Caco-2 (cell line): ENCODE data around the gene CDKL4. TPM values are rescaled to one million over a fixed set of nuclear protein-coding genes. Genes with fewer than 3 reads are reported as not detected.
"Not testable (repeated sequence)": the region's sequence is repeated elsewhere in the genome, so short reads cannot be mapped to it uniquely, and the experiment has no call there.

Experiments
- BruUV-seq: library from RNA; stranded (reverse); fragments of 400-500 nt; replicated peaks from 2 replicates; lab custom pipeline; 2021; lab: Mats Ljungman, UMichigan
- CTCF ChIA-PET: fragments of 300-600 bp; sonication (Branson Sonifier 250); formaldehyde crosslinking; loops from one replicate; lab custom pipeline; 2022; ENCODE audit warnings: antibody characterized with exemption; lab: Charles Lee
- POLR2A ChIA-PET: fragments of 300-600 bp; sonication (Branson Sonifier 250); formaldehyde crosslinking; loops from one replicate; lab custom pipeline; 2022; ENCODE audit warnings: antibody characterized with exemption; lab: Charles Lee
- DNase-seq, 2 experiments: peaks; one replicate each; pipeline versions ENCODE4 v3.0.0 to v3.0.0-alpha.2; 2020 to 2022
- H3K27me3 ChIP-seq: replicated peaks from 2 replicates; pipeline ENCODE4 v1.6.0; 2011; ENCODE audit warnings: low read length; ENCODE audit not compliant: control insufficient read depth, insufficient read depth
- H3K36me3 ChIP-seq: 2 replicates; pipeline ENCODE4 v1.5.1; 2011; ENCODE audit warnings: low read length; ENCODE audit not compliant: control insufficient read depth, insufficient read depth
- H3K4me1 ChIP-seq: fragments of 250-450 bp; sonication (Bioruptor Pico); 2 replicates; pipeline ENCODE4 v1.5.1; 2020; ENCODE audit warnings: mild to moderate bottlenecking
- H3K4me3 ChIP-seq: 2 replicates; pipeline ENCODE4 v1.5.1; 2011; ENCODE audit warnings: low read depth, mild to moderate bottlenecking, control low read depth, low read length
- H3K9me3 ChIP-seq: fragments of 250-450 bp; sonication (Bioruptor Pico); 2 replicates; pipeline ENCODE4 v1.5.1; 2020; ENCODE audit warnings: mild to moderate bottlenecking, moderate library complexity
- H3K27ac Mint-ChIP-seq: one replicate; pipeline ENCODE4 v1.8.0; 2022; ENCODE audit warnings: mixed read lengths; ENCODE audit not compliant: unreplicated experiment
- H3K27me3 Mint-ChIP-seq: one replicate; pipeline ENCODE4 v1.8.0; 2022; ENCODE audit warnings: mixed read lengths; ENCODE audit not compliant: insufficient read depth, unreplicated experiment
- H3K36me3 Mint-ChIP-seq: one replicate; pipeline ENCODE4 v1.8.0; 2022; ENCODE audit warnings: mild to moderate bottlenecking, mixed read lengths; ENCODE audit not compliant: insufficient read depth, unreplicated experiment
- H3K4me1 Mint-ChIP-seq: one replicate; pipeline ENCODE4 v1.8.0; 2022; ENCODE audit warnings: low read depth, mixed read lengths; ENCODE audit not compliant: unreplicated experiment
- H3K4me3 Mint-ChIP-seq: one replicate; pipeline ENCODE4 v1.8.0; 2022; ENCODE audit warnings: mild to moderate bottlenecking, moderate library complexity, mixed read lengths; ENCODE audit not compliant: unreplicated experiment
- H3K9me3 Mint-ChIP-seq: one replicate; pipeline ENCODE4 v1.8.0; 2022; ENCODE audit warnings: mixed read lengths; ENCODE audit not compliant: unreplicated experiment
- intact Hi-C: fragments of 100-400 bp; cut with micrococcal nuclease; formaldehyde crosslinking; loops from one replicate; pipeline ENCODE4 v1.10.0; 2022; ENCODE audit not compliant: unreplicated experiment
- total RNA-seq: library from RNA; stranded (reverse); gene quantifications from 2 replicates; pipeline ENCODE4 v1.2.3, GENCODE V29; 2022
- TF ChIP-seq, protein P1 (sequence below), 2 experiments: fragments of 200-600 bp in 1 of 2; IDR thresholded peaks; 1 replicate in 1 of 2; 2 replicates in 1 of 2; pipeline versions ENCODE4 v1.5.1 to v1.8.0; 2011 to 2022; ENCODE audit warnings: antibody characterized with exemption in 1 of 2, control low read depth in 1 of 2, inconsistent platforms in 1 of 2, low read depth in 1 of 2, low read length in 1 of 2, mild to moderate bottlenecking in 1 of 2, moderate library complexity in 1 of 2; ENCODE audit not compliant: insufficient read depth in 1 of 2, severe bottlenecking in 1 of 2, unreplicated experiment in 1 of 2

CDKL4 gene
- total RNA-seq, 1 experiment from 2014 or later = 1.4 TPM

DNA sequence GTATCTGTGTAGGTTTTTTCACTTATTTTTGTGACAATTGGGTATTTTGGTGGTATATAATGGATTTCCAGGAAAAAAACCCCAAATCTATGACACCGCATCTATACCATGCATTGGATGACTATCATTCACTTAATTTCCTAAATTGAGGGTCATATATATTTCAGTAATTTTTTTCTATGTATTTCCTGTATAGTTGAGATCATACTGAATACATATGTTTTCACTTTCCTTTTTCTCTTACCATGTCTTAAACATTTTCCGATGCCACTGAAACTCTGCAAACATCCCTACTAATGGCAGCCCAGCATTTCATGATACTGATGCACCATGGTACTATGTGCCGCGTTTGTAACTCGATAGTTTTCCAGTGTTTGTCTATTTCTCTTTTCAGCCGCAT lies 40.4 kb downstream of the CDKL4 start:
- Mint-ChIP-seq H3K4me3 (no peak overlapping the region), H3K4me1 (no peaks in the 10 kb centered on the region), H3K36me3 (no peaks in the 10 kb centered on the region), H3K27me3 (no peaks in the 10 kb centered on the region), H3K9me3 (peaks cover 11% of the 10 kb centered on the region), H3K27ac (no peak overlapping the region)
- Histone ChIP-seq H3K9me3 (no peaks in the 10 kb centered on the region), H3K27me3 (no peaks in the 10 kb centered on the region), H3K4me1 (no peaks in the 10 kb centered on the region), H3K4me3 (no peak overlapping the region), H3K36me3 (no peaks in the 10 kb centered on the region)
- TF ChIP-seq, protein P1, sequence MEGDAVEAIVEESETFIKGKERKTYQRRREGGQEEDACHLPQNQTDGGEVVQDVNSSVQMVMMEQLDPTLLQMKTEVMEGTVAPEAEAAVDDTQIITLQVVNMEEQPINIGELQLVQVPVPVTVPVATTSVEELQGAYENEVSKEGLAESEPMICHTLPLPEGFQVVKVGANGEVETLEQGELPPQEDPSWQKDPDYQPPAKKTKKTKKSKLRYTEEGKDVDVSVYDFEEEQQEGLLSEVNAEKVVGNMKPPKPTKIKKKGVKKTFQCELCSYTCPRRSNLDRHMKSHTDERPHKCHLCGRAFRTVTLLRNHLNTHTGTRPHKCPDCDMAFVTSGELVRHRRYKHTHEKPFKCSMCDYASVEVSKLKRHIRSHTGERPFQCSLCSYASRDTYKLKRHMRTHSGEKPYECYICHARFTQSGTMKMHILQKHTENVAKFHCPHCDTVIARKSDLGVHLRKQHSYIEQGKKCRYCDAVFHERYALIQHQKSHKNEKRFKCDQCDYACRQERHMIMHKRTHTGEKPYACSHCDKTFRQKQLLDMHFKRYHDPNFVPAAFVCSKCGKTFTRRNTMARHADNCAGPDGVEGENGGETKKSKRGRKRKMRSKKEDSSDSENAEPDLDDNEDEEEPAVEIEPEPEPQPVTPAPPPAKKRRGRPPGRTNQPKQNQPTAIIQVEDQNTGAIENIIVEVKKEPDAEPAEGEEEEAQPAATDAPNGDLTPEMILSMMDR (IDR thresholded peaks at IDR 0.05; ENCODE audit: insufficient read depth in 1 of 2, low read depth in 1 of 2, low read length in 1 of 2, severe bottlenecking in 1 of 2, unreplicated experiment in 1 of 2) = no peak
- POLR2A ChIA-PET = no interaction called here
- CTCF ChIA-PET = interaction anchor here (0.5 kb wide), 1 partner anchor 201 kb away, joined by 4 read pairs; no protein-coding TSS in a partner anchor
- BruUV-seq = no TSS peak
- no peak for DNase-seq
- intact Hi-C loops = no loop called here

DNA sequence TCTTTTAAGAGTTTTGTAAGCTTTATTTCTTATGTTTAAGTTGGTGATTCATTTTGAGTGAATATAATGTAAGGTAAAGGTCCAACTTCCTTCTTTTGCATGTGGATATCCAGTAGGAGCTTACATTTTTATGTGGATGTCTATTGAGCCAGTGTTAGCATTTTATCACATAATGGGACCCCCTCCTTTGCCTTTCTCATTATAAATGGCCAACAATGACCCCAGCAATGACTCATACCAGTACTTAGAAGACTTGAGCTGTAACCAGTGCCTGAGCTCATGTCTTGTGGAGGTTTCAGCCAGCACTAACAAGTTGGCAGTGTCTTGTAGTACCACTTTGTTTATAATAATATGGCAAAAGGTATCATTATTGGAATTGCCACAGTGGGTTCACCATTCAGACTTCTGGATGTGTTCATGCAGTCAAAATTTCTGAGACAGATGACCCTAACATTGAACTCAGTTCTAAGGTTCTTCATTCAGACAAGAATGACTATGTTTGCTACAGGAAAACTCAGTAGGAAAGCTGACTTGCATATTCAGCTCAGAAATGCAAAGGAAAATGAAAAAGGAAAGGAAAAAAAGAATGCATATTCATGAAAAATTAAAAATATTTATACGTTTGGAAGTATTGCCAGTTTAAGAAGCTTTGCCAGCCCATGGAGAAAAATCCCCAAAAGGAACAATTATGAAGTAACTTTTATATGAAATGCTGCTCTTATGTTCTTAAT lies 41.0 kb downstream of the CDKL4 start:
- Histone ChIP-seq H3K4me1 (no peaks in the 10 kb centered on the region), H3K4me3 (no peak overlapping the region), H3K36me3 (no peaks in the 10 kb centered on the region), H3K9me3 (no peaks in the 10 kb centered on the region), H3K27me3 (no peaks in the 10 kb centered on the region)
- no TSS peak for BruUV-seq
- H3K36me3 Mint-ChIP-seq = no peaks in the 10 kb centered on the region
- no peak overlapping the region for H3K27ac Mint-ChIP-seq
- H3K27me3 Mint-ChIP-seq = no peaks in the 10 kb centered on the region
- H3K9me3 Mint-ChIP-seq = peaks cover 16% of the 10 kb centered on the region
- intact Hi-C loops = no loop called here
- DNase-seq = no peak
- ChIA-PET CTCF (no interaction called here), POLR2A (no interaction called here)
- TF ChIP-seq, protein P1 (IDR thresholded peaks at IDR 0.05; ENCODE audit: insufficient read depth in 1 of 2, low read depth in 1 of 2, low read length in 1 of 2, severe bottlenecking in 1 of 2, unreplicated experiment in 1 of 2) = no peak
- H3K4me1 Mint-ChIP-seq = no peaks in the 10 kb centered on the region
- no peak overlapping the region for H3K4me3 Mint-ChIP-seq

DNA sequence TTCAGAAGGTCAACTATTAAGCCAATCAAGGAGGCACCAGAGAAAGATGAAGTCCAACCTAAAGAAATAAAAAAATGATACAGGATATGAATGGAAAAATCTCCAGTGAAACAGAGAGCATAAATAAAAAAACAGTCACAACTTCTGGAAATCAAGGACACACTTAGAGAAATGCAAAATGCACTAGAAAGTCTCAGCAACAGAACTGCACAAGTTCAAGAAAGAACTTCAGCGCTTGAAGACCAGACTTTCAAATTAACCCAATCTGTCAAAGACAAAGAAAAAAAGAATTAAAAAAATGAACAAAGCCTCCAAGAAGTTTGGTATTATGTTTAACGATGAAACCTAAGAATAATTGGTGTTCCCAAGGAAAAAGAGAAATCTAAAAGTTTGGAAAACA lies 46.8 kb downstream of the CDKL4 start:
- peaks cover 16% of the 10 kb centered on the region for H3K9me3 Mint-ChIP-seq
- DNase-seq, H3K4me3 Mint-ChIP-seq, H3K27me3 Mint-ChIP-seq, H3K4me1 ChIP-seq, CTCF ChIA-PET, POLR2A ChIA-PET, H3K27me3 ChIP-seq, H3K36me3 ChIP-seq, BruUV-seq, H3K4me3 ChIP-seq, H3K4me1 Mint-ChIP-seq, H3K27ac Mint-ChIP-seq, H3K36me3 Mint-ChIP-seq, intact Hi-C loops: not testable (repeated sequence)
- peaks cover 12% of the 10 kb centered on the region; the same call in 1 of the 2 replicates for H3K9me3 ChIP-seq
